Keratinocyte (primary cell): ENCODE data around the gene ZBTB20. TPM values are rescaled to one million over a fixed set of nuclear protein-coding genes. Genes with fewer than 3 reads are reported as not detected.

ENCODE experiments used
- DNase-seq: peaks from one replicate; pipeline ENCODE4 v3.0.0-alpha.2; 2011; ENCODE audit warnings: low read depth, missing footprints, low spot score
- FAIRE-seq: peaks from 2 replicates; lab custom pipeline; 2011; peaks lifted over from hg19 to GRCh38; lab: Jason Lieb, UNC
- H2AFZ ChIP-seq: 2 replicates; pipeline ENCODE4 v1.6.0; 2012; ENCODE audit warnings: low read length, control low read depth, inconsistent platforms; ENCODE audit not compliant: control insufficient read depth
- H3K27ac ChIP-seq: 2 replicates; pipeline ENCODE4 v1.5.1; 2011; ENCODE audit warnings: low read length; ENCODE audit not compliant: control insufficient read depth, insufficient read depth
- H3K27me3 ChIP-seq: 3 replicates; pipeline ENCODE4 v1.6.0; 2011; ENCODE audit warnings: low read length; ENCODE audit not compliant: control insufficient read depth, insufficient read depth; ENCODE audit errors: extremely low read depth
- H3K36me3 ChIP-seq, 2 experiments: 2 replicates in 1 of 2; 3 replicates in 1 of 2; pipeline ENCODE4 v1.5.1; 2011; ENCODE audit warnings: low read length in 2 of 2, mild to moderate bottlenecking in 1 of 2; ENCODE audit not compliant: control insufficient read depth in 2 of 2, insufficient read depth in 2 of 2; ENCODE audit errors: extremely low read depth in 1 of 2
- H3K4me1 ChIP-seq: 3 replicates; pipeline ENCODE4 v1.5.1; 2011; ENCODE audit warnings: low read length; ENCODE audit not compliant: control insufficient read depth, insufficient read depth; ENCODE audit errors: extremely low read depth
- H3K4me2 ChIP-seq: 3 replicates; pipeline ENCODE4 v1.6.0; 2011; ENCODE audit warnings: low read depth, low read length; ENCODE audit not compliant: control insufficient read depth, insufficient read depth; ENCODE audit errors: extremely low read depth
- H3K4me3 ChIP-seq, 3 experiments: fragments of 200-600 bp in 1 of 3; sonication (generic) in 1 of 3; 2 replicates in 2 of 3; 3 replicates in 1 of 3; pipeline ENCODE4 v1.5.1; 2011 to 2016; ENCODE audit warnings: low read length in 3 of 3, mild to moderate bottlenecking in 3 of 3, control low read depth in 2 of 3, inconsistent platforms in 1 of 3, low read depth in 1 of 3, mixed read lengths in 1 of 3, mixed run types in 1 of 3, moderate library complexity in 1 of 3; ENCODE audit not compliant: control insufficient read depth in 2 of 3, insufficient read depth in 2 of 3; ENCODE audit errors: extremely low read depth in 1 of 3
- H3K79me2 ChIP-seq: 2 replicates; pipeline ENCODE4 v1.6.0; 2012; ENCODE audit warnings: low read length; ENCODE audit not compliant: control insufficient read depth, insufficient read depth
- H3K9ac ChIP-seq: 3 replicates; pipeline ENCODE4 v1.6.0; 2011; ENCODE audit warnings: low read length; ENCODE audit not compliant: control insufficient read depth, insufficient read depth; ENCODE audit errors: extremely low read depth
- H3K9me1 ChIP-seq: 3 replicates; pipeline ENCODE4 v1.6.0; 2011; ENCODE audit warnings: low read length; ENCODE audit not compliant: control insufficient read depth, insufficient read depth; ENCODE audit errors: extremely low read depth
- H3K9me3 ChIP-seq: 2 replicates; pipeline ENCODE4 v1.5.1; 2012; ENCODE audit warnings: low read depth, low read length; ENCODE audit not compliant: control insufficient read depth
- H4K20me1 ChIP-seq: 3 replicates; pipeline ENCODE4 v1.6.0; 2011; ENCODE audit warnings: low read length; ENCODE audit not compliant: control insufficient read depth, insufficient read depth; ENCODE audit errors: extremely low read depth
- EZH2 ChIP-seq: IDR thresholded peaks from one replicate; pipeline ENCODE4 v1.6.1; 2012; ENCODE audit warnings: inconsistent platforms, mild to moderate bottlenecking, low read length, moderate library complexity
- dilution Hi-C: fragments of 300-500 bp; cut with MboI; formaldehyde crosslinking; loops from one replicate; pipeline ENCODE4 v1.7.0; 2020; ENCODE audit warnings: low sequenced_read_pairs; ENCODE audit not compliant: extremely low pct_ligation_motif_present
- polyA plus RNA-seq, 5 experiments: library from polyadenylated mRNA; depleted of rRNA in 3 of 5; stranded (reverse) in 3 of 5; stranded (forward) in 1 of 5; unstranded in 1 of 5; fragments of >200 nt; gene quantifications; 1 replicate in 1 of 5; 2 replicates in 3 of 5; 3 replicates in 1 of 5; pipeline versions ENCODE4 v1.2.1 to v1.2.3, GENCODE V29; 2011 to 2012; ENCODE audit warnings: missing spikeins in 2 of 5, low read depth in 1 of 5, low replicate concordance in 1 of 5
- TF ChIP-seq, protein P1 (sequence below), 3 experiments: IDR thresholded peaks in 1 of 3; conservative IDR thresholded peaks in 1 of 3; optimal IDR thresholded peaks in 1 of 3; 2 replicates in 2 of 3; 3 replicates in 1 of 3; pipeline versions ENCODE3 to v1.5.1; 2011; ENCODE audit warnings: low read length in 3 of 3, mild to moderate bottlenecking in 3 of 3, moderate library complexity in 2 of 3, control low read depth in 1 of 3, inconsistent platforms in 1 of 3; ENCODE audit not compliant: insufficient read depth in 2 of 3; ENCODE audit errors: extremely low read depth in 1 of 3

The ZBTB20 gene
- polyA plus RNA-seq, 1 donor (not counting 4 experiments of a cell fraction or from before 2014, with no cell fraction given), result 0.52 TPM

DNA sequence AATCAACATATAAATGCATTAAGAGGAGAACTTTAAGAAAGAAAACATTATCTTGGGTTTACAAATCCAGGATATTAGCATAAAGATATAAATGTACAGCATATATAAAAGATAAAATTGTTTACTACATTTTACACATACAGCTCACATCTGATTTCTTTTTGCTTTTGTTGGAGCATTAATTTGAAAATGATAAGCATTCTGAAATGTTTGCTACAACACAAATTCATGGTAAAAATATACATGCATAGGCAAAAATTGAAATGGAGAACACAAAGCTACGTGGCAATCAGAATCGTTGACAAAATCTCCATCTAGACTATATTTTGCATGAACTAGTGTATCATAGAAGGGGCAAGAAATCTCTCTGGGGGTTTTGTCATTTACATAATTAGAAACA is 694.2 kb downstream of the ZBTB20 start:
- Histone ChIP-seq H4K20me1 (no peaks in the 10 kb centered on the region), H3K9me1 (no peaks in the 10 kb centered on the region), H3K27me3 (peaks cover 7% of the 10 kb centered on the region), H2AFZ (no peak overlapping the region), H3K36me3 (no peaks in the 10 kb centered on the region), H3K27ac (no peak overlapping the region), H3K4me2 (no peak overlapping the region), H3K4me3 (no peak overlapping the region), H3K9ac (no peak overlapping the region), H3K79me2 (no peaks in the 10 kb centered on the region), H3K4me1 (no peaks in the 10 kb centered on the region), H3K9me3 (no peaks in the 10 kb centered on the region)
- no peak for FAIRE-seq
- TF ChIP-seq, protein P1, sequence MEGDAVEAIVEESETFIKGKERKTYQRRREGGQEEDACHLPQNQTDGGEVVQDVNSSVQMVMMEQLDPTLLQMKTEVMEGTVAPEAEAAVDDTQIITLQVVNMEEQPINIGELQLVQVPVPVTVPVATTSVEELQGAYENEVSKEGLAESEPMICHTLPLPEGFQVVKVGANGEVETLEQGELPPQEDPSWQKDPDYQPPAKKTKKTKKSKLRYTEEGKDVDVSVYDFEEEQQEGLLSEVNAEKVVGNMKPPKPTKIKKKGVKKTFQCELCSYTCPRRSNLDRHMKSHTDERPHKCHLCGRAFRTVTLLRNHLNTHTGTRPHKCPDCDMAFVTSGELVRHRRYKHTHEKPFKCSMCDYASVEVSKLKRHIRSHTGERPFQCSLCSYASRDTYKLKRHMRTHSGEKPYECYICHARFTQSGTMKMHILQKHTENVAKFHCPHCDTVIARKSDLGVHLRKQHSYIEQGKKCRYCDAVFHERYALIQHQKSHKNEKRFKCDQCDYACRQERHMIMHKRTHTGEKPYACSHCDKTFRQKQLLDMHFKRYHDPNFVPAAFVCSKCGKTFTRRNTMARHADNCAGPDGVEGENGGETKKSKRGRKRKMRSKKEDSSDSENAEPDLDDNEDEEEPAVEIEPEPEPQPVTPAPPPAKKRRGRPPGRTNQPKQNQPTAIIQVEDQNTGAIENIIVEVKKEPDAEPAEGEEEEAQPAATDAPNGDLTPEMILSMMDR (optimal IDR thresholded peaks at IDR 0.05 in 1 of 3, IDR thresholded peaks at IDR 0.05 in 1 of 3, conservative IDR thresholded peaks at IDR 0.05 in 1 of 3; ENCODE audit: extremely low read depth in 1 of 3, insufficient read depth in 2 of 3, low read length in 3 of 3), result no peak
- no peak for TF ChIP-seq EZH2
- dilution Hi-C loops, result no loop called here
- no peak for DNase-seq

DNA sequence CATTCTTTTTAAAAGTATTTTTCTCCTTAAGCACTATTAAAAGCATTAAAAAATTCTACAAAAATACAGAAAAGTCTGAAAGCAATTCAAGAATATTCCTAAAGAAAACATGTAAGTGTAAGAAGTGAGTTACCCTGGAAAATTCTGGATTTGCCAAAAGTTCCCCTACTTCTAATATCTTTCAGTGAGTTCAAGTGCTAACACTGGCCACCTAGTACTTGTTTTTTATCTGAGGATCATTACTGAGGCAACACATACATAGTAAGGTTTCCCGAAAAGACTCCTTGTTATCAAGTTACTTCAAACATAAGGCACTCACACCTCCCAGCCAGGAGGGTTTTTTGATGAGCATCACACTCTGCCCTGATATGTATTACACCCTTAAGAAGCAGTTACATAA is 694.8 kb downstream of the ZBTB20 start:
- H3K79me2 ChIP-seq, result no peaks in the 10 kb centered on the region
- dilution Hi-C loops, result no loop called here
- H3K4me1 ChIP-seq, result no peaks in the 10 kb centered on the region
- no peaks in the 10 kb centered on the region for H3K9me3 ChIP-seq
- H3K27ac ChIP-seq, result no peak overlapping the region
- FAIRE-seq (no peak), DNase-seq (no peak)
- no peak overlapping the region for H3K4me2 ChIP-seq
- H3K36me3 ChIP-seq, result no peaks in the 10 kb centered on the region
- no peak overlapping the region for H3K4me3 ChIP-seq
- H2AFZ ChIP-seq, result no peak overlapping the region
- TF ChIP-seq, protein P1 (optimal IDR thresholded peaks at IDR 0.05 in 1 of 3, IDR thresholded peaks at IDR 0.05 in 1 of 3, conservative IDR thresholded peaks at IDR 0.05 in 1 of 3; ENCODE audit: extremely low read depth in 1 of 3, insufficient read depth in 2 of 3, low read length in 3 of 3), result no peak
- TF ChIP-seq EZH2, result no peak
- peaks cover 7% of the 10 kb centered on the region for H3K27me3 ChIP-seq
- no peak overlapping the region for H3K9ac ChIP-seq
- H3K9me1 ChIP-seq, result no peaks in the 10 kb centered on the region
- no peaks in the 10 kb centered on the region for H4K20me1 ChIP-seq
